A673 (cell line): ENCODE measurements around the gene NFKBIE. TPM values are rescaled to one million over a fixed set of nuclear protein-coding genes. Genes with fewer than 3 reads are reported as not detected.

ENCODE experiments used
- BruUV-seq: library from RNA; stranded (reverse); fragments of 400-500 nt; replicated peaks from 2 replicates; lab custom pipeline; 2021; lab: Mats Ljungman, UMichigan
- CTCF ChIA-PET: fragments of 300-600 bp; sonication (Branson Sonifier 250); formaldehyde crosslinking; loops from one replicate; lab custom pipeline; 2022; ENCODE audit warnings: antibody characterized with exemption; lab: Charles Lee
- POLR2A ChIA-PET: fragments of 300-600 bp; sonication (Branson Sonifier 250); formaldehyde crosslinking; loops from one replicate; lab custom pipeline; 2022; ENCODE audit warnings: antibody characterized with exemption; ENCODE audit not compliant: low non-redundant PET; lab: Charles Lee
- DNase-seq: peaks from one replicate; pipeline ENCODE4 v3.0.0-alpha.2; 2015; ENCODE audit warnings: low spot score
- H3K27ac ChIP-seq: fragments of 200-600 bp; sonication (generic); 2 replicates; pipeline ENCODE4 v1.5.1; 2016; ENCODE audit warnings: mixed run types, low read depth, mild to moderate bottlenecking, mixed read lengths, antibody characterized with exemption, low read length; ENCODE audit not compliant: poor library complexity, severe bottlenecking
- H3K27me3 ChIP-seq: fragments of 200-600 bp; sonication (generic); replicated peaks from 2 replicates; pipeline ENCODE4 v1.6.1; 2017; ENCODE audit warnings: mixed run types, low read depth, mild to moderate bottlenecking, mixed read lengths, antibody characterized with exemption, low read length; ENCODE audit not compliant: insufficient read depth, poor library complexity
- H3K36me3 ChIP-seq: fragments of 200-600 bp; sonication (generic); 2 replicates; pipeline ENCODE4 v1.6.1; 2016; ENCODE audit warnings: mixed run types, mild to moderate bottlenecking, mixed read lengths, antibody characterized with exemption, low read length; ENCODE audit not compliant: insufficient read depth, poor library complexity, severe bottlenecking
- H3K4me1 ChIP-seq: fragments of 200-600 bp; sonication (generic); 2 replicates; pipeline ENCODE4 v1.6.1; 2017; ENCODE audit warnings: mixed run types, mild to moderate bottlenecking, mixed read lengths, antibody characterized with exemption, low read length; ENCODE audit not compliant: insufficient read depth, poor library complexity, severe bottlenecking
- H3K4me3 ChIP-seq: fragments of 200-600 bp; sonication (generic); 2 replicates; pipeline ENCODE4 v1.5.1; 2016; ENCODE audit warnings: low read depth, mixed run types, mild to moderate bottlenecking, mixed read lengths, low read length; ENCODE audit not compliant: poor library complexity, severe bottlenecking
- H3K9me3 ChIP-seq: fragments of 200-600 bp; sonication (generic); 2 replicates; pipeline ENCODE4 v1.6.1; 2016; ENCODE audit warnings: mixed run types, low read depth, mild to moderate bottlenecking, mixed read lengths, antibody characterized with exemption, low read length; ENCODE audit not compliant: poor library complexity, severe bottlenecking
- CTCF ChIP-seq: fragments of 300-800, 200-600 bp; sonication (generic); conservative IDR thresholded peaks from 2 replicates; pipeline ENCODE4 v1.5.1; 2017; ENCODE audit warnings: low read depth, mild to moderate bottlenecking, antibody characterized with exemption, low read length, moderate library complexity, mixed read lengths
- EZH2 ChIP-seq: fragments of 200-600 bp; sonication (generic); IDR thresholded peaks from 2 replicates; pipeline ENCODE4 v1.6.1; 2017; ENCODE audit warnings: borderline replicate concordance, low read depth, mild to moderate bottlenecking, mixed read lengths, antibody characterized with exemption, low read length; ENCODE audit not compliant: poor library complexity, severe bottlenecking
- intact Hi-C: fragments of 100-400 bp; cut with micrococcal nuclease; formaldehyde crosslinking; loops from one replicate; pipeline ENCODE4 v1.10.0; 2022; ENCODE audit not compliant: unreplicated experiment
- total RNA-seq: library from RNA; stranded (reverse); gene quantifications from 2 replicates; pipeline ENCODE4 v1.2.3, GENCODE V29; 2021

The NFKBIE gene
- total RNA-seq, 1 experiment from 2014 or later: 5.2 TPM

- intact Hi-C loops: no loop called here
- H3K36me3 ChIP-seq: peaks cover 4% of the 10 kb centered on the region
- TF ChIP-seq CTCF (no peak), EZH2 (no peak)
Measured at GRCh38 chr6:44260011-44260410, 5.3 kb downstream of the NFKBIE start.

GRCh38 chr6:44258921-44259320 is 6.4 kb downstream of the NFKBIE start:
- POLR2A ChIA-PET: no interaction called here

More at GRCh38 chr6:44260011-44260410, 5.3 kb downstream of the NFKBIE start:
- CTCF ChIA-PET: no interaction called here
- Histone ChIP-seq H3K9me3 (no peaks in the 10 kb centered on the region), H3K4me1 (peaks cover 27% of the 10 kb centered on the region), H3K4me3 (no peak overlapping the region), H3K27me3 (no peaks in the 10 kb centered on the region), H3K27ac (no peak overlapping the region)
- DNase-seq: no peak
- BruUV-seq: no TSS peak
- POLR2A ChIA-PET: no interaction called here

GRCh38 chr6:44258325-44258863 is 7.0 kb downstream of the NFKBIE start:
- H3K4me1 ChIP-seq: peaks cover 13% of the 10 kb centered on the region
- ChIA-PET CTCF (no interaction called here), POLR2A (no interaction called here)
- no peak overlapping the region for H3K4me3 ChIP-seq
- TF ChIP-seq CTCF (no peak), EZH2 (no peak)
- DNase-seq: no peak
- H3K27me3 ChIP-seq: no peaks in the 10 kb centered on the region
- no peak overlapping the region for H3K27ac ChIP-seq
- H3K36me3 ChIP-seq: peaks cover 20% of the 10 kb centered on the region
- no TSS peak for BruUV-seq
- no peaks in the 10 kb centered on the region for H3K9me3 ChIP-seq
- intact Hi-C loops: no loop called here

More at GRCh38 chr6:44258921-44259320, 6.4 kb downstream of the NFKBIE start:
- H3K36me3 ChIP-seq: peaks cover 15% of the 10 kb centered on the region
- CTCF ChIA-PET: no interaction called here
- TF ChIP-seq EZH2 (no peak), CTCF (no peak)
- peaks cover 18% of the 10 kb centered on the region for H3K4me1 ChIP-seq
- no peak overlapping the region for H3K27ac ChIP-seq
- H3K4me3 ChIP-seq: no peak overlapping the region
- H3K9me3 ChIP-seq: no peaks in the 10 kb centered on the region
- intact Hi-C loops: no loop called here
- H3K27me3 ChIP-seq: no peaks in the 10 kb centered on the region
- DNase-seq: no peak
- no TSS peak for BruUV-seq
